Osteoblast (primary cell): ENCODE results near the gene HCRTR2. TPM values are rescaled to one million over a fixed set of nuclear protein-coding genes. Genes with fewer than 3 reads are reported as not detected.
A peak's percentile ranks its signal among the peaks of the same experiment; 100 is the strongest.

Experiments used
- DNase-seq: peaks from one replicate; pipeline ENCODE4 v3.0.0; 2011; ENCODE audit warnings: low spot score, mixed read lengths; ENCODE audit not compliant: insufficient read length; ENCODE audit errors: missing footprints
- H2AFZ ChIP-seq: 2 replicates; pipeline ENCODE4 v1.6.0; 2011; ENCODE audit warnings: mild to moderate bottlenecking, low read length
- H3K27ac ChIP-seq: 2 replicates; pipeline ENCODE4 v1.5.1; 2011; ENCODE audit warnings: mild to moderate bottlenecking, low read depth, low read length, moderate library complexity
- H3K27me3 ChIP-seq: 2 replicates; pipeline ENCODE4 v1.6.0; 2012; ENCODE audit warnings: mild to moderate bottlenecking, control low read depth, inconsistent platforms, low read length, moderate library complexity; ENCODE audit not compliant: insufficient read depth
- H3K36me3 ChIP-seq: 2 replicates; pipeline ENCODE4 v1.5.1; 2011; ENCODE audit warnings: mild to moderate bottlenecking, low read length, control low read depth, moderate library complexity; ENCODE audit not compliant: insufficient read depth
- H3K4me1 ChIP-seq: 2 replicates; pipeline ENCODE4 v1.5.1; 2011; ENCODE audit warnings: mild to moderate bottlenecking, low read length, control low read depth, moderate library complexity; ENCODE audit not compliant: insufficient read depth
- H3K4me2 ChIP-seq: 2 replicates; pipeline ENCODE4 v1.6.0; 2011; ENCODE audit warnings: mild to moderate bottlenecking, low read length; ENCODE audit not compliant: insufficient read depth
- H3K4me3 ChIP-seq: fragments of 200-600 bp; sonication (generic); 3 replicates; pipeline ENCODE4 v1.5.1; 2012; ENCODE audit warnings: mild to moderate bottlenecking, low read length, inconsistent platforms; ENCODE audit not compliant: insufficient read depth
- H3K79me2 ChIP-seq: 2 replicates; pipeline ENCODE4 v1.6.0; 2012; ENCODE audit warnings: mild to moderate bottlenecking, low read length, control low read depth, inconsistent platforms; ENCODE audit not compliant: insufficient read depth
- H3K9me3 ChIP-seq: 2 replicates; pipeline ENCODE4 v1.5.1; 2011; ENCODE audit warnings: low read depth, low read length, control low read depth
- H4K20me1 ChIP-seq: 2 replicates; pipeline ENCODE4 v1.6.0; 2012; ENCODE audit warnings: mild to moderate bottlenecking, low read length, control low read depth; ENCODE audit not compliant: insufficient read depth
- CTCF ChIP-seq: IDR thresholded peaks from 2 replicates; pipeline ENCODE4 v1.5.1; 2011; ENCODE audit warnings: mild to moderate bottlenecking, low read depth, low read length, moderate library complexity; ENCODE audit errors: extremely low read depth
- total RNA-seq: library from RNA; depleted of rRNA; stranded (reverse); fragments of >200 nt; gene quantifications from 2 replicates; pipeline ENCODE4 v1.2.3, GENCODE V29; 2012

Gene HCRTR2
- total RNA-seq, 1 donor = not detected

GRCh38 chr6:55319961-55320695 is 145.8 kb downstream of the HCRTR2 start:
- Histone ChIP-seq H3K79me2 (no peaks in the 10 kb centered on the region), H2AFZ (no peak overlapping the region), H3K27me3 (no peaks in the 10 kb centered on the region), H3K4me1 (no peaks in the 10 kb centered on the region), H3K36me3 (no peaks in the 10 kb centered on the region), H3K9me3 (no peaks in the 10 kb centered on the region), H3K27ac (no peak overlapping the region), H4K20me1 (no peaks in the 10 kb centered on the region), H3K4me3 (no peak overlapping the region), H3K4me2 (no peak overlapping the region)
- TF ChIP-seq CTCF = no peak
- peak; percentile 54 for DNase-seq

GRCh38 chr6:55320696-55321086 is 146.4 kb downstream of the HCRTR2 start:
- no peak overlapping the region for H3K4me3 ChIP-seq
- no peak overlapping the region for H3K27ac ChIP-seq
- H2AFZ ChIP-seq = no peak overlapping the region
- no peaks in the 10 kb centered on the region for H3K79me2 ChIP-seq
- no peak for DNase-seq
- H4K20me1 ChIP-seq = no peaks in the 10 kb centered on the region
- no peaks in the 10 kb centered on the region for H3K27me3 ChIP-seq
- no peaks in the 10 kb centered on the region for H3K36me3 ChIP-seq
- TF ChIP-seq CTCF = no peak
- H3K4me1 ChIP-seq = no peaks in the 10 kb centered on the region
- no peak overlapping the region for H3K4me2 ChIP-seq
- no peaks in the 10 kb centered on the region for H3K9me3 ChIP-seq

- Histone ChIP-seq H2AFZ (no peak within 1 kb of the TSS), H3K79me2 (no peaks in the 10 kb centered on the region), H3K27me3 (no peaks in the 10 kb centered on the region), H3K4me2 (no peak within 1 kb of the TSS), H3K9me3 (no peaks in the 10 kb centered on the region), H3K4me1 (no peaks in the 10 kb centered on the region), H3K27ac (no peak within 1 kb of the TSS), H3K36me3 (no peaks in the 10 kb centered on the region), H3K4me3 (no peak within 1 kb of the TSS), H4K20me1 (no peaks in the 10 kb centered on the region)
- DNase-seq = no peak
- no peak for TF ChIP-seq CTCF
Measured at GRCh38 chr6:55327169-55327568, 152.9 kb downstream of the HCRTR2 start, which contains the start of gene GFRAL. TSS of gene GFRAL (plus strand) at chr6:55327469. CDS start at chr6:55327555, 86 bp downstream.

Other genes with a start within 250 kb of the HCRTR2 start
- gene GFRAL, start 153.0 kb downstream of the HCRTR2 start, total RNA-seq = not detected in 2 replicates